Mesothelial cell of epicardium (in vitro differentiated cells): ENCODE measurements around the gene HMGCL. TPM values are rescaled to one million over a fixed set of nuclear protein-coding genes. Genes with fewer than 3 reads are reported as not detected.
A peak's percentile ranks its signal among the peaks of the same experiment; 100 is the strongest.
"Not testable (repeated sequence)": the region's sequence is repeated elsewhere in the genome, so short reads cannot be mapped to it uniquely, and the experiment has no call there.

Source experiments
- DNase-seq, 2 experiments: peaks; one replicate each; pipeline ENCODE4 v3.0.0; 2021; ENCODE audit warnings: low spot score in 2 of 2; ENCODE audit not compliant: unreplicated experiment in 2 of 2
- H3K27ac Mint-ChIP-seq: 2 replicates; pipeline ENCODE4 v1.8.0; 2021; ENCODE audit warnings: mixed read lengths
- H3K27me3 Mint-ChIP-seq: 2 replicates; pipeline ENCODE4 v1.8.0; 2021; ENCODE audit warnings: low read depth, mixed read lengths
- H3K36me3 Mint-ChIP-seq: 2 replicates; pipeline ENCODE4 v1.8.0; 2021; ENCODE audit warnings: mixed read lengths
- H3K4me1 Mint-ChIP-seq: 2 replicates; pipeline ENCODE4 v1.8.0; 2021; ENCODE audit warnings: mixed read lengths
- H3K4me3 Mint-ChIP-seq: 2 replicates; pipeline ENCODE4 v1.8.0; 2021; ENCODE audit warnings: mild to moderate bottlenecking, moderate library complexity, mixed read lengths
- H3K9me3 Mint-ChIP-seq: 2 replicates; pipeline ENCODE4 v1.8.0; 2021; ENCODE audit warnings: mixed read lengths
- CTCF ChIP-seq: fragments of 200-600 bp; sonication (generic); IDR thresholded peaks from one replicate; pipeline ENCODE4 v1.5.0; 2021; ENCODE audit warnings: antibody characterized with exemption; ENCODE audit not compliant: unreplicated experiment
- total RNA-seq: library from RNA; stranded (reverse); gene quantifications from 3 replicates; pipeline ENCODE4 v1.2.1, GENCODE V29; 2021

The HMGCL gene
- total RNA-seq, 1 donor from 2014 or later, result 29.2 TPM

GRCh38 chr1:23809751-23810171 lies 15.5 kb downstream of the HMGCL start:
- Mint-ChIP-seq H3K27me3 (no peaks in the 10 kb centered on the region), H3K36me3 (peaks cover 22% of the 10 kb centered on the region), H3K4me3 (no peak overlapping the region), H3K4me1 (no peaks in the 10 kb centered on the region), H3K27ac (peak overlapping the region; percentile 15), H3K9me3 (no peaks in the 10 kb centered on the region)
- DNase-seq, result no peak
- TF ChIP-seq CTCF, result no peak

DNA sequence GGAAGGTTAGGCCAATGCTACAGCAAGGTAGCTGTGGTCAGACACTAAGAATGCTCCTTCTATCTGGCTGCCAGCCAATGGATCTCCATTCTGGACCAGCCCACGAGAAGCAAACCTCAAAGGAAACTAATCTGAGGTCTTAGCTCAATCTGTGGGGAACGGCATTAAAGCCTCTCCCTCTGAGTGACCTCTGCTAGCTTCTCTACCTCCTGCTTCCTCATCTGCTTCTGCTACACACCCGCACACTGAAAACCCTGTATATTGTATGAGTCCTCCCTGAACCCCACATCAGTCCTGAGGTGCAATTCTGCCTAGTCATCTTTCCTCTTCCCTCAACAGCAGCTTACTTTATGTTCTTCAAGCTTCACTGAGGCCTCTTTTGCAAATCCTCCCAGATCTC lies 17.8 kb downstream of the HMGCL start:
- Mint-ChIP-seq H3K9me3 (no peaks in the 10 kb centered on the region), H3K36me3 (peaks cover 15% of the 10 kb centered on the region), H3K27me3 (no peaks in the 10 kb centered on the region), H3K4me3 (no peak overlapping the region), H3K4me1 (no peaks in the 10 kb centered on the region), H3K27ac (no peak overlapping the region)
- DNase-seq, result no peak
- TF ChIP-seq CTCF, result no peak

DNA sequence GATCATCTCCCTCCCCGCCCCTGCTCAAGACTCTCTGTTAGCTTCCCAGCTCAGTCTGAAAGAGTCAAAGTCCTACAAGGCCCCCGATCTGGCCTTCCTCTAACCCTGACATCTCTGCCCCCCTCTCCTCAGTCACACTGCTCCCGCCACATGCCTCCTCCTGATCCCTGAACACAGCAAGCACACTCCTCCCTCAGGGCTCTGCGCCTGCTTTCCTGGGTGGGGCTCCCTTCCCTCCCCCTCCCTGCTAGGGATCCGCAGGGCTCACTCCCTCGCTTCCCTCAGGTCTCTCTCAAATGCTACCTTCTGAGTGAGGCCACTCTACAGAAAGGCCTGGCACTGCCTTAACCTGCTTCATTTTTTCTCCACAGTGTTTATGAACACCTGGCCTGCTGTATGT lies 18.9 kb downstream of the HMGCL start:
- Mint-ChIP-seq H3K27me3 (no peaks in the 10 kb centered on the region), H3K4me1 (peaks cover 5% of the 10 kb centered on the region), H3K27ac (no peak overlapping the region), H3K4me3 (no peak overlapping the region), H3K9me3 (no peaks in the 10 kb centered on the region), H3K36me3 (peaks cover 12% of the 10 kb centered on the region)
- TF ChIP-seq CTCF, result no peak
- no peak for DNase-seq

DNA sequence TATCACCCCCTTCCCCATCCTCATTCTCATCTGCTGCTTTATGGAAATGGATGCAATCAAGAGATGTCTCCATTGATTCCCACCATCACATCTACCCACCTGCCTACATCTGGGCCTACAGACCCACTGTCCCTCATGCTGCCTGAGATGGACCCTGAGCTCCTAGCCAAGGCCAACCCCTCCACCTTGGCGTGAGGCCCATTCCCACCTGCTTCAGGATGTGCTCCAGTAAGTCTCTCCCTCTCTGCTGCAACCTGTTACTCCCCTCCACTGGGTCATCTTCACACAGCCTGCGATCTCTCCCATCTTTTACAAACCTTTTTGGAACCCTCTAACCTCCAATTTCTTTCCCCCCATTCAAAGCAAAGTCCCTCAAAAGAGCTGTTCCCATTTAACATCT lies 20.2 kb downstream of the HMGCL start:
- Mint-ChIP-seq H3K9me3 (no peaks in the 10 kb centered on the region), H3K4me1 (peaks cover 9% of the 10 kb centered on the region), H3K27ac (no peak overlapping the region), H3K36me3 (peaks cover 10% of the 10 kb centered on the region), H3K4me3 (no peak overlapping the region), H3K27me3 (no peaks in the 10 kb centered on the region)
- no peak for DNase-seq
- TF ChIP-seq CTCF, result no peak

GRCh38 chr1:23804183-23804835 lies 20.9 kb downstream of the HMGCL start:
- Mint-ChIP-seq H3K4me3 (no peak overlapping the region), H3K4me1 (peaks cover 14% of the 10 kb centered on the region), H3K36me3 (peaks cover 10% of the 10 kb centered on the region), H3K27ac (no peak overlapping the region), H3K9me3 (no peaks in the 10 kb centered on the region), H3K27me3 (no peaks in the 10 kb centered on the region)
- TF ChIP-seq CTCF, result peak; percentile 50
- DNase-seq, result no peak

DNA sequence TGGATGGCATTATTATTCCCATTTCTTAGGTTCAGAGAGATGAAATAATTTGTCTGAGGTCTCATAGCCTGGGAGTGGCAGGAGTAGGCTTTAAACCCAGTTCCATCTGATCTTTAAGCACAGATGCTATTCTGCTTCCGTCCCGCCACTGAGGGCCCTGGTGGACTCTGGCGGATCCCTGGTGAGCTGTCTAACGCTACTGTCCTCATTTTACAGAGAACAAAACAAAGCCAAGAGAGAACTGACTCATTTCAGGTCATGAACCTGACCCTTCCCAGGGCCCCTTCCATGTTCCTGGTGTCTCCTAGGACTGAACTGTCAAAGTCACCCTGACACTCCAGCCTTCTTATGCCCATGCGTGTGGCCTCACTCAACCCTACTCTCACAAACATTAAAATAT lies 21.6 kb downstream of the HMGCL start:
- no peak for DNase-seq
- Mint-ChIP-seq H3K27me3 (no peaks in the 10 kb centered on the region), H3K4me1 (peaks cover 15% of the 10 kb centered on the region), H3K4me3 (no peak overlapping the region), H3K36me3 (peaks cover 10% of the 10 kb centered on the region), H3K27ac (no peak overlapping the region), H3K9me3 (no peaks in the 10 kb centered on the region)
- TF ChIP-seq CTCF, result no peak

GRCh38 chr1:23802809-23803342 lies 22.4 kb downstream of the HMGCL start:
- not testable (repeated sequence) for H3K27ac Mint-ChIP-seq, H3K4me3 Mint-ChIP-seq

More at GRCh38 chr1:23802809-23803342, 22.4 kb downstream of the HMGCL start:
- peaks cover 10% of the 10 kb centered on the region for H3K36me3 Mint-ChIP-seq
- not testable (repeated sequence) for H3K9me3 Mint-ChIP-seq, H3K27me3 Mint-ChIP-seq, DNase-seq
- H3K4me1 Mint-ChIP-seq, result peaks cover 15% of the 10 kb centered on the region
